Effector memory CD4-positive, alpha-beta T cell (primary cell): ENCODE measurements around the gene ATRNL1.
"Not testable (repeated sequence)": the region's sequence is repeated elsewhere in the genome, so short reads cannot be mapped to it uniquely, and the experiment has no call there.

Experiments used
- DNase-seq, 3 donors: peaks; one replicate each; pipeline ENCODE4 v3.0.0-alpha.2; 2020
- H3K27ac ChIP-seq: 2 replicates; pipeline ENCODE4 v1.7.0; 2013; ENCODE audit warnings: mild to moderate bottlenecking, low read length, moderate library complexity; ENCODE audit not compliant: insufficient read depth, poor library complexity, severe bottlenecking
- H3K27me3 ChIP-seq: replicated peaks from 2 replicates; pipeline ENCODE4 v1.7.0; 2013; ENCODE audit warnings: mild to moderate bottlenecking, low read length; ENCODE audit not compliant: insufficient read depth, control insufficient read depth, poor library complexity, severe bottlenecking
- H3K36me3 ChIP-seq: 2 replicates; pipeline ENCODE4 v1.7.0; 2013; ENCODE audit warnings: mild to moderate bottlenecking, low read length, moderate library complexity; ENCODE audit not compliant: control insufficient read depth, insufficient read depth
- H3K4me1 ChIP-seq: 2 replicates; pipeline ENCODE4 v1.7.0; 2013; ENCODE audit warnings: low read length, mild to moderate bottlenecking; ENCODE audit not compliant: control insufficient read depth, insufficient read depth, poor library complexity, severe bottlenecking
- H3K4me3 ChIP-seq: 2 replicates; pipeline ENCODE4 v1.7.0; 2013; ENCODE audit warnings: low read length, low read depth, mild to moderate bottlenecking; ENCODE audit not compliant: insufficient read depth, poor library complexity, severe bottlenecking
- H3K9me3 ChIP-seq: 2 replicates; pipeline ENCODE4 v1.7.0; 2013; ENCODE audit warnings: mild to moderate bottlenecking, low read length, moderate library complexity; ENCODE audit not compliant: control insufficient read depth

ATRNL1 gene

DNA sequence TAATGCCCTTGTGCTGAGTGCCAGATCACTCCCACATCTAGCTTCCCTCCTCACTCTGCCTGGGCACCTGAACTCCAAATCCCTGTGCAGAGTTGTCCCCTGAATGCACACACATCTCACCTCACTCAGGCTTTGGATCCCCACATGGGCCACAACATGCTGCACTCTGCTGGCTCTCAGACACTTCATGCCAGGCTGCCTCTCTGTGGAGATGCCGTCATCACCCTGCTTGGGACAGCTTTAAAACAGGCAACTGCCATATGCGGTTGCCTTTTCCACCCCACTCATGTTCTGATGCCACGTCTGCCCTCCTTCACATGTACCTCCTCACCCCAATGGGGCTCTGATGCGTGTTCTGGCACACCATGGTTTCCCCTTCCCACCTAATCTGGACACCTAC is 702.8 kb downstream of the ATRNL1 start:
- Histone ChIP-seq H3K4me3 (no peak overlapping the region), H3K27me3 (no peaks in the 10 kb centered on the region), H3K36me3 (no peaks in the 10 kb centered on the region), H3K4me1 (no peaks in the 10 kb centered on the region), H3K9me3 (no peaks in the 10 kb centered on the region), H3K27ac (no peak overlapping the region)
- no peak for DNase-seq

DNA sequence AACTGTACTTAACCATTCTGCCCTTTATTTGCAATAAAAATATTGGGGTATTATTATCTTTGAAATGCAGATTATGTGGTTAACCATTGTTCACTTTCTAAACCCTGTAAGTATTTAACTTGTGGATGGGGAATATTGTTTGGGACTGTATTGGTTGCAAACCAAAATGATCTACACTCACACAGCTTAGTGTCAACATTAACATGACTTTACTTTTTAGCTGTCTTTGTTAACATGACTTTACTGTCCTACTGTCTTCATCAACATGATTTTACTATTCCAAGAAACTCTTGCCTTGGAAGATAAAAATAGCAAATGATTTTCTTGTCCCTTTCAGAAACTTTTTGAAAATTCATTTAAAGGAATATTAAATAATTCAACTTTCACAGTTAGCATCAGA is 708.3 kb downstream of the ATRNL1 start:
- no peak overlapping the region for H3K27ac ChIP-seq
- H3K27me3 ChIP-seq = no peaks in the 10 kb centered on the region
- H3K9me3 ChIP-seq = no peaks in the 10 kb centered on the region
- H3K4me3 ChIP-seq = no peak overlapping the region
- no peaks in the 10 kb centered on the region for H3K4me1 ChIP-seq
- DNase-seq = no peak
- no peaks in the 10 kb centered on the region for H3K36me3 ChIP-seq

DNA sequence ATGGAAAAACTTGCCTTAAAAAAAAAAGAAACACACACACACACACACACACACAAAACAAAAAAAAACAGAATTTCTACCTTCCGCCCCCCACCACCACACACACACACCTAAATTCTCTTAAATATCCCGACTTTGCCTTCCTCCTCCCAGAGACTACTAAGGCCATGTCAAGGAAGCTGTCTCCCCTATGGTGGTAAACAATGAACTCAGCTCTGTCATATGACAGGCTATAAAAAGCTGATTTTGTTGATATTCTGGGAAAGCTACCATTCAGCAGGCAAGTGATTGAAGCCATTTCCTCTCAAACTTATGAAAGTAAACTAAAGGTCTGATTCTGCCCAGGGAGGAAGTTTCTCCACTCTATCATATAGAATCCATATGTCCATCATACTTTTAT is 708.8 kb downstream of the ATRNL1 start:
- DNase-seq = no peak

DNA sequence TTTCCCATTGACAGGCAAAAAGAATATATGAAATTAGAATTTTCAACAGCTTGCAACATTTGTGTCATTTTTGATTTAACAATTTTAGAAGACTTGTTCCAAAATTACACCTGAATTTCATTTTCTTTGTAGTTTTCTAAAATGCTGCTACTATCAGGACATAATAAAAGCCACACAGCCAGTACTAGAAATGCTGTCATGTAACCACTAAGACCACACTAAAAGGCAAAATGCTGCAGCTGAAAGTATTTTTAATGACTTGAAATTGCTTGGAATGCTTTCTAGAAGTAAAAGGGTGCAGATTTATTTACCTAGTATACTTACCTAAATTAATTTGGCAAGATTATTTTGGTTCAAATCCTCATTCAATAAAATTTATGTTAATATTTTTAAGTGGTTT is 709.7 kb downstream of the ATRNL1 start:
- Histone ChIP-seq H3K9me3 (no peaks in the 10 kb centered on the region), H3K4me3 (no peak overlapping the region), H3K36me3 (no peaks in the 10 kb centered on the region), H3K4me1 (no peaks in the 10 kb centered on the region), H3K27ac (no peak overlapping the region), H3K27me3 (no peaks in the 10 kb centered on the region)
- DNase-seq = no peak

More for the DNA sequence above, 708.8 kb downstream of the ATRNL1 start:
- no peaks in the 10 kb centered on the region for H3K4me1 ChIP-seq
- no peak overlapping the region for H3K4me3 ChIP-seq
- H3K27me3 ChIP-seq = no peaks in the 10 kb centered on the region
- H3K9me3 ChIP-seq = no peaks in the 10 kb centered on the region
- no peaks in the 10 kb centered on the region for H3K36me3 ChIP-seq
- H3K27ac ChIP-seq = no peak overlapping the region

DNA sequence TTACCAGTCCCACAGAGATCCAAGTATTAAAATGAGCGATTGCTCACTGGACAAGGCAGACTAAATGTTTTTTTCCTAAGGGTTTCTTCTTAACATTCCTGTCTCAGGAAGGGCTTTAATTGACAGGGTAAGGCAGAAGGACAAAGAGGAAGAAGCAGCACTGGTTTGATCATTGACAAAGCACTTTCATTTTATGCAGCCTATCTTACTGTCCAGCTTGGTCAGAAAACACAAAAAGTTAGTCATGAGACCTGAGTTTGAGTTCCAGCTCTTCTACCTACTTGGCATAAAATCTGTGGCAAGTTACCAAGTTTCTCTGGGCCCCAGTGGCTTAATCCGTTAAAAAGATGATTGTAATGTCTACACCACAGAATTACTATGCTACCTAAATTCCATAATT is 721.4 kb downstream of the ATRNL1 start:
- Histone ChIP-seq H3K4me1 (no peaks in the 10 kb centered on the region), H3K9me3 (no peaks in the 10 kb centered on the region), H3K27ac (no peak overlapping the region), H3K4me3 (no peak overlapping the region), H3K27me3 (no peaks in the 10 kb centered on the region), H3K36me3 (no peaks in the 10 kb centered on the region)
- no peak for DNase-seq

DNA sequence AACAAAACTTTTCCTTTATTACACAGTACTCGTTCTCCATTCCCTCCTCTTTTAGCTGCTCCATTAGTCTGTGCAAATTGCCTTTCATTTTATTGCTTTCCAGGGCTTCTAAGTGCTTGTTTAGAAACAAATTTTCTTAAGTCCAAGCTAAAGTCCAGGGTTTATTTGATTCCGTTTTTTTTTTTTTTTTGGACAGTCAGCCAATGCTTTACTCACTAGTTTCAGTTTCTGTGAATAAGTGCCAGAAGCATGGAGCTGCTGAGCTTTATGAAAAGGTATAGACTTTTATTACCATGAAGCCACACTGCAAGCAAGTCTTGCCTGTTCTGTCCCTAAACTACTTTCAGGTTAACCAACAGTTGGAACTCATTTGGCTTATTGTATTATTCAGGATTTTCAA is 724.8 kb downstream of the ATRNL1 start:
- H3K4me3 ChIP-seq = no peak overlapping the region
- H3K36me3 ChIP-seq = no peaks in the 10 kb centered on the region
- H3K27ac ChIP-seq = no peak overlapping the region
- no peaks in the 10 kb centered on the region for H3K4me1 ChIP-seq
- no peaks in the 10 kb centered on the region for H3K9me3 ChIP-seq
- no peaks in the 10 kb centered on the region for H3K27me3 ChIP-seq
- DNase-seq = no peak

DNA sequence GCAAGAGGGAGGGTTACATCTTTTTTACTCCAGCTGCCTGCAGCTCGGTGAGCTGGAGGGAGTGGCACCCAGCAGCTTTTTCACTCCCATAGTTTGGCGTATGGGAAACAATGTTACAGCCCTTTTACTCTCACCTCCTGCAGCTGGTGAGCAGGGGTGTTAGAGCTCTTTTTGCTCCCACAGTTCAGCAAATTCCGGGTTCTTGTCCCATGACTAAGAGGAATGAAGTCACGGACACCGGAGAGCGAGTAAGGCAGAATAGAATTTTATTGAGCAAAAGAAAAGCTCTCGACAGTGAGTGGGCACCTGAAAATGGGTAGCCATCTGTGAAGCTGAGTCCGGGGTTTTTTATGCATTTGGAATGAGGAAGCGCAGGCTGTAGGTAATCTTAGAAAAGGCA is 733.2 kb downstream of the ATRNL1 start:
- DNase-seq = no peak
- Histone ChIP-seq H3K27ac (no peak overlapping the region), H3K9me3 (no peaks in the 10 kb centered on the region), H3K36me3 (no peaks in the 10 kb centered on the region), H3K27me3 (no peaks in the 10 kb centered on the region), H3K4me3 (no peak overlapping the region), H3K4me1 (no peaks in the 10 kb centered on the region)

DNA sequence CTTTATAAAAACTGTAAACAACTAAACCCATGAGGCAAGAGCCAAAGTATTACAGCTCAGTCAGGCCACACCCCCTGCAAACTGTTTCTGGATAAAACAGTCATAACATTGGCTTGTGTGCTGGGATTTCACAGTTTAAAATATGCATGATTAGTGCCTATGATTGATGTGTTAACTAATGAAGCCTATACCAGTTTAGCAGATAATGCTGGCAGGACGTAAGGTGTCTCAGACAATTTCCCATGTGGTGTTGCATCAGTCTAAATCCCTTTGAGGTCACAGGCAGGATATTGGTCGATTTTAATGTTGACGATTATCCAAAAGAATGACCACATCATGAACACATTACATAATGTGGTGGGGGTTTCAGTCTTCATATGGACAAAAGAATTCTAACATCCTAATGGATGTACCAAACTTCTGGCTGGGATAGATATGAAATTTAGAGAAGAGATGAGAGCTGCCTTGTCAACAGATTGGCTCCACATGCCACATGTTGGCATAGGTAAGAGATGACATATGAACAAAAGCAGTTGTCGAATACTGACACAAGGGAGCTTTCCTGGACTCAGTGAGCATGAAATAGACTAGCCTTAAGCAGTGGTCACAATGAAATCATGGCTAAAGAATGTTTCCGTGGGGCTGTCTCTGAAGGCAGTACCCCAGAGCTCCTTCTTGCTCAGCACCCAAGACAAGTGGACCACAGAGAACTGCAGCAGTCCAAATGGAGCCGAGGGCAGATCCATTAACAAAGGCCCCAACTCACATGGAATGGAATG is 734.3 kb downstream of the ATRNL1 start:
- no peaks in the 10 kb centered on the region for H3K36me3 ChIP-seq
- no peaks in the 10 kb centered on the region for H3K9me3 ChIP-seq
- H3K27ac ChIP-seq = no peak overlapping the region
- DNase-seq = no peak
- no peak overlapping the region for H3K4me3 ChIP-seq
- H3K4me1 ChIP-seq = no peaks in the 10 kb centered on the region
- no peaks in the 10 kb centered on the region for H3K27me3 ChIP-seq

DNA sequence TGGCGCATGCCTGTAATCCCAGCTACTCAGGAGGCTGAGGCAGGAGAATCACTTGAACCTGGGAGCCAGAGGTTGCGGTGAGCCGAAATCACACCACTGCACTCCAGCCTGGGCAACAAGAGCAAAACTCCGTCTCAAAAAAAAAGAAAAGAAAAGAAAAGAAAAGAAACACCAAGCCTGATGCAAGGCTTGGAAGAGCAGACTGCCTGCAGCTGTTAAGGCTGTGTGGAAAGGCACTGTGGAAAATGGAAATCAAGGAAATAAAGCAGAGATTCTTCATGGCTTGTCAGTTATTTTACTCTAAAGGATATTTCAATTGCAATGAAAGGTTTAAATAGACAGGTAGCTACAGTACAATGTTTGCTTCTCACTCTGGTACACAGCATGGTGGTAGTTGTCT is 735.0 kb downstream of the ATRNL1 start:
- not testable (repeated sequence) for H3K9me3 ChIP-seq, H3K27ac ChIP-seq, H3K4me3 ChIP-seq, DNase-seq, H3K27me3 ChIP-seq, H3K4me1 ChIP-seq, H3K36me3 ChIP-seq

DNA sequence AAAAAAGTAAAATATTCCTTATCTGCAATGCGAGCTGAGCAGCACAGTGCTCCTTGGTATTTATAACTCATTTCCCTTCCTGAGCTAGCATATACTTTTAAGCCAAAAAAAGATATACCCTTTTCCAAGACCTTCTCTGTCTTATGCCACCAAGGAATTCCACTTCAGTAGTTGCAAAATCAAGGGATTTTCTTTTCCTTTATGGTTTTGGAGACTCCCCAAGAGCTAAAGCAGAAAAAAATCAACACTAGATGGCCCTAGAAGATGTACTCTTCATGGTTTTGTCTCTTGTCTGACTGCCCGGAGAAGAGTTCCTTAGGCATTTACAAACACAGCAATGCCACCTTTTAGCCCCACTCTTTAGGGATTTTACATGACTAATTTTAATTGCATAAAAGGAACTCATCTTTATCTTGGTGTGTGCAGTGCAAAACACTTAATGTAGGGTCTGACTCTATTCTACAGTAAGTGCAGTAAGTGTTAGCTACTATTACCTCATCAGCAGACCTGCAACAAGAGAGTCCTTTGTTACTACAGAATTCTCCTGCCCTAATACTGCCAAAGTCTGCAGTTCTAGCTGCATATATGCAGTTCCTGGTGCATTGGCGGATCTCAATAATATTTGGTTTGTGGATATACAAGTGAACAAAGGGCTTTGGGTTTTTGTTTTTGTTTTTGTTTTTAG is 736.5 kb downstream of the ATRNL1 start:
- H3K4me1 ChIP-seq = no peaks in the 10 kb centered on the region
- no peaks in the 10 kb centered on the region for H3K9me3 ChIP-seq
- H3K27ac ChIP-seq = no peak overlapping the region
- H3K27me3 ChIP-seq = no peaks in the 10 kb centered on the region
- no peak for DNase-seq
- H3K36me3 ChIP-seq = no peaks in the 10 kb centered on the region
- H3K4me3 ChIP-seq = no peak overlapping the region
